COR-L47 (cell line): Measurements from ENCODE around the gene ZNF804B.

Experiments used
- DNase-seq: peaks from one replicate; lab custom pipeline; 2025; lab: John Stamatoyannopoulos, UW

ZNF804B gene

GRCh38 chr7:88967432-88967831 lies 207.9 kb downstream of the ZNF804B start:
- no peak for DNase-seq

- DNase-seq: no peak
Observed at GRCh38 chr7:88969167-88969566, 209.7 kb downstream of the ZNF804B start.

- DNase-seq: no peak
Observed at GRCh38 chr7:88985295-88985694, 225.8 kb downstream of the ZNF804B start.

- DNase-seq: no peak
Observed at GRCh38 chr7:89001306-89001705, 241.8 kb downstream of the ZNF804B start.

- no peak for DNase-seq
Observed at GRCh38 chr7:89002981-89003956, 243.8 kb downstream of the ZNF804B start.

GRCh38 chr7:89012016-89012415 lies 252.5 kb downstream of the ZNF804B start:
- no peak for DNase-seq

- DNase-seq: no peak
Observed at GRCh38 chr7:89017695-89018094, 258.2 kb downstream of the ZNF804B start.

GRCh38 chr7:89021741-89022140 lies 262.2 kb downstream of the ZNF804B start:
- DNase-seq: no peak

- DNase-seq: no peak
Observed at GRCh38 chr7:89023206-89023605, 263.7 kb downstream of the ZNF804B start.

- no peak for DNase-seq
Observed at GRCh38 chr7:89023877-89024276, 264.4 kb downstream of the ZNF804B start.

- DNase-seq: no peak
Observed at GRCh38 chr7:89027781-89028180, 268.3 kb downstream of the ZNF804B start.

GRCh38 chr7:89028319-89028718 lies 268.8 kb downstream of the ZNF804B start:
- no peak for DNase-seq

- DNase-seq: no peak
Observed at GRCh38 chr7:89029864-89030263, 270.4 kb downstream of the ZNF804B start.

- no peak for DNase-seq
Observed at GRCh38 chr7:89041240-89041639, 281.7 kb downstream of the ZNF804B start.

- no peak for DNase-seq
Observed at GRCh38 chr7:89042940-89043339, 283.4 kb downstream of the ZNF804B start.

GRCh38 chr7:89049043-89049442 lies 289.5 kb downstream of the ZNF804B start:
- DNase-seq: no peak

GRCh38 chr7:89053130-89053529 lies 293.6 kb downstream of the ZNF804B start:
- DNase-seq: no peak

- no peak for DNase-seq
Observed at GRCh38 chr7:89054361-89054760, 294.9 kb downstream of the ZNF804B start.

- DNase-seq: no peak
Observed at GRCh38 chr7:89060234-89060633, 300.7 kb downstream of the ZNF804B start.

GRCh38 chr7:89064831-89065230 lies 305.3 kb downstream of the ZNF804B start:
- DNase-seq: no peak

- DNase-seq: no peak
Observed at GRCh38 chr7:89067048-89067447, 307.5 kb downstream of the ZNF804B start.

GRCh38 chr7:89072081-89072480 lies 312.6 kb downstream of the ZNF804B start:
- DNase-seq: no peak

GRCh38 chr7:89073776-89074175 lies 314.3 kb downstream of the ZNF804B start:
- DNase-seq: no peak

- DNase-seq: no peak
Observed at GRCh38 chr7:89077992-89078391, 318.5 kb downstream of the ZNF804B start.
